Activated CD4-positive, alpha-beta T cell treated with anti-CD3 and anti-CD28 coated beads, Interleukin-2, amount 50 U/mL, for 4 hours (primary cell): Measurements from ENCODE around the gene MYO7B.
"Not testable (repeated sequence)": the region's sequence is repeated elsewhere in the genome, so short reads cannot be mapped to it uniquely, and the experiment has no call there.

ENCODE experiments used
- DNase-seq, 2 experiments: peaks; one replicate each; pipeline ENCODE4 v3.0.0-alpha.2; 2020

MYO7B gene

DNA sequence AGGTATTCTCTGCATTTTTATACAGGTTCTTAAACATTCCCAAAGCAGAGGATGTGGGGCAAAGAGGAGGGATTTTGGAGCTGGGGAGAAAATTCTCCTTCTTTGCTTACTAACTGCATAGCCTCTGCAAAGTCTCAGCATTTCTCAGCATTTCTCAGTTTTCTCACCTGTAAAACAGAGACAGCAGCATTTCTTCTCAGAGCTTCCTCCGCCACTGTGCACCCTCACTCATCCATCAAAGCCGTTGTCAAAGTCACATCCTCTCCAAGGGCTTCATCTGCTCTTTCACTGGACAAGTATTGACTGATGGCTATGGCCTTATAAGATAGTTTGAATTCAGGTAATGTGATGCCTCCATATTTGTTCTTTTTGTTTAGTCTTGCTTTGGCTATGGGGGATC lies 17.4 kb downstream of the MYO7B start:
- no peak for DNase-seq

DNA sequence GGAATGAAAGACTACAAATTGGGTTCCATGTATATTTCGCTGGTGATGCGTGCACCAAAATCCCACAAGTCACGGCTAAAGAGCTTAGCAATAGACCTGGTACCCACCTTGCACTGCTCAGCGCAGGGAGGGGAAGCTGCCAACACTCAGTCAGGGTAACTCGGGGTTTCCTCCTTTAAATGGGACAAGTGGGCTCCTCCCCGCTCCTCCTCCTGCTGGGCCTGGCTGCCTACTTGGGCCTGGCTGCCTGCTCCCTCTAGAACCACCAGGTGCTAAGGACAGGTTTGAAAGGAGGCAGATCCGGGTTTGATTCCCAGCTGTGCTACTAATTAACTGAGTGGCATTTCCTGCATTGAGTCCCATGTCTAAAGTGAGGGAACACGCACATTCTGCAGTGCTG lies 23.4 kb downstream of the MYO7B start:
- no peak for DNase-seq

DNA sequence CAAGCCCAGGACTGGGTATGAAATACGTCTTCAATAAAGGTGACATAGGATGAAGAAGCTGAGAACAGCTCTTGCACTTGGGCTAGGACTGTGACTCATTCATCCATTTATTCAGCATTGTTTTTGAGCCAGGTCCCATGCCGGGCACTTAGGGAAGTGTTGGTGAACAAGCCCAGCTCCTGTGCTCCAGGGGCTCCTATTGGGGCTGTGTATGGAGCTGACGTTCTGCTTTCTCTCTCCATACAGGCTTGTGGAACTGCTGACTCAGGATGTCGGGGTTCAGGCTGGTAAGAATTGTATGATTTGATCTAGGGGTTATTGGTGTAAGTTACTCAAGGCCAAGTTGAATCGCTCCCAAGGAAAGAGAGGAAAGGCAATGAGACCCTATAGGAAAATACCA lies 24.0 kb downstream of the MYO7B start:
- DNase-seq = no peak

DNA sequence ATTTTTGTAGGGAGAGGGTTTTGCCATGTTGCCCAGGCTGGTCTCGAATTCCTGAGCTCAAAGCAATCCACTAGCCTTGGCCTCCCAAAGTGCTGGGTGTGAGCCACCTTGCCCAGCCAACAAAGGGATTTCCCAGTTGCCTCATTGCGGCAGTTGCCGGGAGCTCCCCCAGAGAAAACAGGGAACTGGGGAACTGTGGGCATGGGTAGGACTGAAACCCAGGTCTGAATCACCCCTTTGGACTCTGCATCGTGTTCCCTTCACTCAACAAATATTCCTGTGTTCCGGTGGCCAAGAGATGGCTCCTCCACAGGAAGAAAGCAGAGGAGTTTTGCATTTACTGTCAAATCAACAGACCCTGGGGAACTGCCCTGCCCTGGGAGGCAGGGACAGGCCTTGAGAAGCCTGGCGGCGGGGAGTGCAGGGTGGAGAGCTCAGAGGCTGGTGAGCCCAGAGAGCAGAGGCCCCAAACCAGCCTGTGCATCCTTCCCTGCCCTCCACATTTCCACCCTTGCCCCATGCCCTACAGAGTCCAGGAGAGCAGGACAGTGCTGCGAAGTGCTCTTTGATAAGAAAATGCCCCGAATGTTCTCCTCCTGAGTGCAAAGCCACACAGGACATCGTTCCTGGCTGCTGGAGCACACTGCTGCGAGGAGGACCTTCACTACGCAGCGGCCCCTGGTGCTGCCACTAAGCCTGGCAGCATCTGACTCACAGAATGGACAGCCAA lies 24.9 kb downstream of the MYO7B start:
- no peak for DNase-seq

DNA sequence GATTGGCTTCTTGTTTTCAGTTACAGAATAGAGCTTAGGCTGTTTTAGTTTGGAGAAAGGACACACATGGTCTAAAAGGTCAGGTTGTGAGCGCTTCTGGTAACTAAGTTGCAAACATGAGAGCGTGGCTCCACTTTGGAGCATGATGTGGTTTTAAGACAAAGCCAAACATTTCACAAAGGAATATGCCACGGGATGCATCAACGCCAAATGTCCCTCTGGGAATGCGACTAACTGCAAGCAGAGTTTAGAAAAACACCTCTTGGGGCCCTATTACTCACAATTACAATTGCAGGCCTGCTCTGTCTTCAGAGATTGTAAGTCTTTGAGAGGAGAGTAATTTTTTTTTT lies 25.4 kb downstream of the MYO7B start:
- no peak for DNase-seq

DNA sequence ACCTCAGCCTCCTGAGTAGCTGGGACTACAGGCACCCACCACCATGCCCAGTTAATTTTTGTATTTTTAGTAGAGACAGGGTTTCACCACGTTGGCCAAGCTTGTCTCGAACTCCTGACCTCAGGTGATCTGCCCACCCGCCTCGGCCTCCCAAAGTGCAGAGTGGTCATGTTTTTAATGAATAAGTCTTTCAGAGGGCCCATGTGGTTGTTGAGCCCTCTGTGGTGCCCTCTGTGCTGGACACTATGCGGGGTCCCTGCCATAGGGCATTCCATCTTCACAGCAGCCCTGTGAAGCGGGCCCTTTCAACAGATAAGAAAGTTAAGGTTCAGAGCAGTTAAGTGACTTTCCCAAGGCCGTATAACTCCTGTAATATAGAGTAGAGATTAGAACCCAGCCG lies 25.9 kb downstream of the MYO7B start:
- no peak for DNase-seq

DNA sequence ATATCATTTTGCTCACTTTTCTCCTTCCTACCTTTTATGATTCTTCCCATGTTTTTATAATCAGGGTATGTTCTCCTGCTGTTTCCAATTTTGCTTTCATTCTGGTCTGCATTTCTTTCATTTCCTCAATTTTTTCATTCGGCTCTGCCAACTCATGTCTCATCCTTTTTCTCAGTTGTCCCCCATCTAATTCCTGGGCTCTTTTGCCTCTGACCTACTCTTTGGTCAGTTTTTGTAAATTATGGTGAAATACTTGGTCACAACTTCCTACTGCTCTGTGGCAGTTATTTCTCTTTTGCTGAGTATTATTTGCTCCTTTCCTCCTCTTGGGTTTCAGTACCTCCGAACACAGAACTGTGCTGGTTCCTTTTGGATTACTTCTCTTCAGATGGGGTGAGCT lies 27.5 kb downstream of the MYO7B start:
- DNase-seq = no peak

DNA sequence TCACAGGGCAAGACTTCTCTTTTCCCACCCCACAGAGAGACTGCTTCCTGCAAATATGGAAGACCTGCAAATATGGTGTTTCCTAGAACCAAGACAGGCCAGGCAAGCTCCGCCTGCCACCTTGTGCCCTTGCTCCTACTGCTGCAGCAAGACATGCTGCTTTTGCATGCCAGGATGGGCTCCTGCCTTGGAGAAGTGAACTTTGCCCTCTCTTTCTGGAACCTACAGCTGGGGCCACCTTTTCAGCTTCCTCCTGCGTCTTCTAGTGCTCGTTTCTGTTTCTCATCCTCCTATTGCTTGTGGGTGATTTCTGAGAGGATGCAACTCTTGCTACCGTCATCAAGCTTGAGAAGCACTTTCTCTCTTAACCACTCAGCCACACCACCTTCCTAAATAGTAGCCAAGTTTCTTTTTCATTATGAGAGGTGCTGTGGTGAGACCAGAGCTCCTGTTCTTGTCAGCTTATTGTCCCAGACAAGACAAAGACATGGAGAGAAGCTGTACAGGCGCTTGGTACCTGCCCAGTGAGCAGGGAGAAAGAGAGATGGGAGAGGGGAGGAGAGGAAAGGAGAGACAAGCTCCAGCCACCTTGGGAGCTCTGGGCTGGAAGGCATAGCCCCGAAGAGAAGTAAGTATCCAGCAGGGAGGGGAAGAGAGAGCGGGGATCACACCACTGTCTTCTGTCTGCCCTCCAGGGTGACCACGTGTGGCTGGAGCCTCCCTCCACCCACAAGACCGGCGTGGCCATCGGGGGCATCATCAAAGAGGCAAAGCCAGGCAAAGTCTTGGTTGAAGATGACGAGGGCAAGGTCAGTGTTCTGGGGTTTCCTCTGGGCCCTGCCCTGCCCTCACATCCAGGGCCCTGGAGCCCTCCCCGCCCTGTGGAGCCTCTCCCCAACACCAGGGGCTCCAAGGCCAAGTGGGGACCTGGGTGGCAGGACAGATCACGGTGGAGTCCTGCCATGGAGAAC lies 28.3 kb downstream of the MYO7B start:
- no peak for DNase-seq

DNA sequence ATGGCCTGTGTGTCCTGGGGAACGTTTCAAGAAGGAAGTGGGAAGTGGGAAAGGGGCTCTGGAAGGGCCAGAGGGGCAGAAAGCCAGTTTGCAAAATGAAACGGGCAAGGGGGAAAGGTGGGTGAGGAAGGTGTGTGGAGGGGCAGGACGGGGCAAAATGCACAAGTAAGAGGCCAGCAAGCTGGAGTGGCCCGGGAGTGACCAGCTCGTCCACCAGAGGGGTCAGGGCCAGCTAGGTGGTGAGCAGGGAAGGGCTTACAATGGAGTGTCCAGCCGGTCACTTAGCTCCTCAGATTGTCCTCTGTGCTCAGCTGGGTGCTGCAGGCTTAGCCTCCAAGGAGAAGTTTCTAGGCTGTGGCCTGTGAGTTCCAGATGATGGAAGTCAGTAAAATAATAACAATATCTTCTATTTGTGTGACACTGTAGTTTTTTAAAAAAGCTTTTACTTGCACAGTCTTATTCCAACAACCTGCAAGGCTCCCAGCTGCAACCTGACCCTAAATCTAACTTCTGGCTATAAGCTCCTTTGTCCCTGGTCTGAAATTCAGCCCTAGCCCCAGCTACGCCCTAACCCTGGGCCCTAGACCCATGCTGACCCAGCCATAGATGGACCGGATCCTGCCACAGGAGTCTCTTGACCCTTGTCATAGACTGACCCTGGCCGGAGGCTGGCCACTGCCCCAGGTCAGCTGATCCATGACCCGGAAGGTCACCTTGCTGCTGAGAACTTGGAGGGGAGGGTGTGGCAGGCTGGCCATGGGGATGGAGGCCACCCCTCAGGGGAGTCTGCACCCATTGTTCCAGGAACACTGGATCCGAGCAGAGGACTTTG lies 29.2 kb downstream of the MYO7B start:
- no peak for DNase-seq

DNA sequence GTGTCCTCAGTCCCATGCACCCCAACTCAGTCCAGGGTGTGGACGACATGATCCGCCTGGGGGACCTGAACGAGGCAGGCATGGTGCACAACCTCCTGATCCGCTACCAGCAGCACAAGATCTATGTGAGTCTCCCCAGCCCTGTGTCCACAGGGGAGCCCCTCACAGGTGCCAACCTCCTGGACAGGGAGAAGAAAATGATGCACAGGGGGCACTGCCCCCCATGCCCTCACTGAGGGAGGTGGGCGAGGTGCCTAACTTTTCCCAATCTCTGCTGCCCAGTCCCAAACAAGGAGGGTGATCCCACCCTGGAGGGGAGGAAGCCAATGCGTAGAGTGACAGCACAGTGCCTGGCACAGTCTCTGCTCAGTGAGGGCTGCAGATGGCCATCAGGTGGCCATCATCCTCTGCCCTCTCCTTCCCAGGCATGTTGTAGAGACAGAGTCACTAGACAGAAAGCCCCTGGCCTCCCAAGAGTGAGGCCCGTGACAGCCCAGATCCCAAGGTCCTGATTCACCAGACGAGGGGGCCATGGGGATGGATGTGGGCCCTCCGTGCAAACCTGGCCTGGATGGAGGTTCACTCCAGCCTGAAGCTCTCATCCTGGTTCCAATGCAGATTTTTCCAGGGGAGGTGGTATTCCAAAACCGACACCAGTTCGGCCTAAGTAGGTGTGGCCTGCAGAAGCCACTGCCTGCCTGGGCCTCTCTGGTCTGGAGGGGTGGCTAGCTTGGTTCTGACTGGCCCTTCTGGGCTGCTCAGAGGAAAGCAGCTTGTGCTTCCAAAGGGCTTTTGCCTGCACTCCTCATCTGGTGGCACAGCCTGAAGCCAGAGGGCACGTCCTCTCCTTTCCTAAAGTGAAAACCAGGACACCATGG lies 30.0 kb downstream of the MYO7B start:
- no peak for DNase-seq

DNA sequence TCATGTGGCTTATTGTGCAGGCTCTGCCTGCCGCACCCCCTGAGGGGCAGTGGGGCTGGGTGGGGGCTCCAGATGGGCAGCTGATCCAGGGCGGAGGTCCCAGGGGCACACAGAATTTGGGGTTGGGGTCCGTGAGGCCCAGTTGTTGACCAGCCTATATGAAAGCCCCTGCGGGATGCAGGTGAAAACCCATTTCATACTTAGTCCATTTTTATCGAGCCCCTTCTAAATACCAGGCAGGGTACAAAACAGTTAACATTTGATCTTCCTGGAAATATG lies 30.6 kb downstream of the MYO7B start:
- no peak for DNase-seq

DNA sequence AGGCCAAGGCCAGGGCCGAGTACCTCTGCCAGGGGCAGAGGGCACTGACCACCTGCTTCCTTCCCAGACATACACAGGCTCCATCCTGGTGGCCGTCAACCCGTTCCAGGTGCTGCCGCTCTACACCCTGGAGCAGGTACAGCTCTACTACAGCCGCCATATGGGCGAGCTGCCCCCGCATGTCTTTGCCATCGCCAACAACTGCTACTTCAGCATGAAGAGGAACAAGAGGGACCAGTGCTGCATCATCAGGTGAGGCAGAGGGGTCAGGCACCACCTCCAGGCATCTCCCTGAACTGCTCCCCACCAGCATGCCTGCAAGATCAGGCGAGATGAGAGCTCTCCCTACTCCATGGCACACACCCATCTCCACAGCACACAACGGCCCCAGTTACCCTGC lies 31.1 kb downstream of the MYO7B start:
- DNase-seq = no peak

DNA sequence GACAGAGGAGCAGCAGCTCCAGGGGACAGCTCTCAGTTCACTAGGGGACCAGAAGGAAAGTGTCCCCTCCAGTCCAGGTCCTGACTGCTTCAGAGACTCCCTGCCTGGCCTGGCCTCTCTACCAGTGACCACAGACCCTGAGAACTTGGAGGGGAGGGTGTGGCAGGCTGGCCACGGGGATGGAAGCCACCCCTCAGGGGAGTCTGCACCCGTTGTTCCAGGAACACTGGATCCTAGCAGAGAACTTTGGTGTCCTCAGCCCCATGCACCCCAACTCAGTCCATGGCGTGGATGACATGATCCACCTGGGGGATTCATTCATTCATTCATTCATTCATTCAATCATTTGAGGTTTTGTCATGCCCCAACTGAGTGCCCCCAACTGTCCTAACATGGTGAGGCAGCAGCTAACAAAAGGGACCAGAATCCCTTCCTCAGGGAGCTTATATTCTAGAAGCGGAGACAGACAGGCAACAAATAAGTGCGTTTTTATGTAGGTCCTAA lies 31.9 kb downstream of the MYO7B start:
- no peak for DNase-seq

DNA sequence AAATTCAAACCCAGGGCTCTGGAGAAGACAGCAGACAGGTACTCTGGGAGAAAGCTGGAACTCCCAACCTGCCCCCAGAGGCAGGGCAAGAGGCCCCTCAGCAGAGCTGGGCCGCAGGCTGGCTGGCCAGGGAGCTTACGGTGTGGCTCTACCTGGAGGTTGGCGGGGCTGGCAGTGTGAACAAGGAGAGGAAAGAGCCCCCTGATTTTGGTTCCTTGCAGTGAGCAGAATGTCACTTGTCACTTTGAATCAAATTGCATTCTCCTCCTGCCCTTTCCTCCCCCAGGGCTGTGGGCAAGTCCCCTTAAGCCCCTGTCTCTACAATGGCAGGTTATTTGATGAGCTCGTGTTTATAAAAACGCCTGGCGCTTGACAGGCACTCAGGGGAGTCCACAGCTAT lies 32.6 kb downstream of the MYO7B start:
- no peak for DNase-seq

DNA sequence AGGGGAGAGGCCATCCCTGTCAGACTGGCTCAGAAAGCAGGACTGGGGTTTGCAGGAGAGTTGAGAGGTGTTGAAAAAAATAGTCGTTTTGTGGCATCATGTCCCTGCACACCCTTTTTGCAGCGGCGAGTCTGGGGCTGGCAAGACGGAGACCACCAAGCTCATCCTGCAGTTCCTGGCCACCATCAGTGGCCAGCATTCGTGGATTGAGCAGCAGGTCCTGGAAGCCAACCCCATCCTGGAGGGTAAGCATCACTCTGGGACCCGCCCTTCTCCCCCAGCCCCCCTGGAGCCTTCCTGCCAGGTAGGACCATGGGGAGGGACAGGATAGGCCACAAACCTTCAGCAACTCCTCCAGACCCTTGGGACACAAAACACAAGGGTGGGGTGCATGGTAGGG lies 34.2 kb downstream of the MYO7B start:
- no peak for DNase-seq

DNA sequence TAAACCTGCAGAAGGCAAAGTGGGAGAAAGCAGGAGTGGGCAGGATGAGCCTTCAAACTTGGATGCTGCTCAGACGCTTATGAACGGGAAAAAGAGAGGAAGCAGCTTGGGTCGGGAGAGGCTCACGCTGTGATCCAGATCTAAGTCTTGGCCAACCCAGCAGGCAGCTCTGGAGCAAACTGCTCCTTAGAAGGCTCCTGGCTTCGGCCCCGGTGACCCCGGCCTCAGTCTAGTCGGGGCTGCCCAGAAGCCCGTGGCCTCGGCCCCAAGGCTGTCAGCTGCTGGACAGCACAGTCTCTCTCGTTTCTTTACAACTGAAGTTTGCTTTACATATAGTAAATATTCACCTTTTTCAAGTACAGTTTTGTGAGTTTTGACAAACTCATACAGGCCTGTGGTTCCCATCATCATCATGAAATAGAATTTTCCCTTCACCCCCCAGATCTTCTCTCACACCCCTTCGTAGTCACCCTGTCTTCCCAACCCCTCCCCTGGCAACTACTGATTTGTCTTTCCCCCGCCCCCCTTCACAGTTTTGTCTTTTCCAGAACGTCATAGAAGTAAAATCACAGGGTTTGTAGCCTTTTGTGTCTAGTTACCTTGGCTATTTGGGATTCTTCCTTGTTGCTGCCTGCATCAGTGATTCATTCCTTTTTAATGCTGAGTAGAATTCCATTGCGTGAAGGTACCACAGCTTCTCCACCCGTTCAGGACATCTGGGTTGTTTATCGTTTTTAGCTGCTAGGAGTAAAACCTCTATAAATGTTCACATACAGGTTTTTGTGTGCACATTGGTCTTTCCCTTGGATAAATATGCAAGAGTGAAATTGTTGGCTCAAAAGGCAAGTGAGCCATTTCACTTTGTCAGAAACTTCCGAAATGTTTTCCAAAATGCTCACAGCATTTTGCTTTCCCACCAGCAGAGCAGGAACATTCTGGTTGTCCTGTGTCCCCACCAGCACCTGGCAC lies 35.1 kb downstream of the MYO7B start:
- DNase-seq = no peak

DNA sequence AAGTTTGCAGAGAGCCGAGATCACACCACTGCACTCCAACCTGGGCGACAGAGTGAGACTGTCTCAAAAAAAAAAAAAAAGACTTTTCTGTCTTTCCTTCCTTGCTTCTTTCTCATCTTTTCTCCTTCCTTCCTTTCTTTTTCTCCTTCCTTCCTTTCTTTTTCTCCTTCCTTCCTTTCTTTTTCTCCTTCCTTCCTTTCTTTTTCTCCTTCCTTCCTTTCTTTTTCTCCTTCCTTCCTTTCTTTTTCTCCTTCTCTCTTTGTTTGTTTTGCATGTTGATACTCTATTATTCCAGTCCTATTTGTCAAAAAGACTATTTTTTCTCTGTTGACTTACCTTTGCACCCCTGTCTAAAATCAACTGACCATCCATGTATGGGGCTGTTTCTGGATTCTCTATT lies 36.9 kb downstream of the MYO7B start:
- not testable (repeated sequence) for DNase-seq

DNA sequence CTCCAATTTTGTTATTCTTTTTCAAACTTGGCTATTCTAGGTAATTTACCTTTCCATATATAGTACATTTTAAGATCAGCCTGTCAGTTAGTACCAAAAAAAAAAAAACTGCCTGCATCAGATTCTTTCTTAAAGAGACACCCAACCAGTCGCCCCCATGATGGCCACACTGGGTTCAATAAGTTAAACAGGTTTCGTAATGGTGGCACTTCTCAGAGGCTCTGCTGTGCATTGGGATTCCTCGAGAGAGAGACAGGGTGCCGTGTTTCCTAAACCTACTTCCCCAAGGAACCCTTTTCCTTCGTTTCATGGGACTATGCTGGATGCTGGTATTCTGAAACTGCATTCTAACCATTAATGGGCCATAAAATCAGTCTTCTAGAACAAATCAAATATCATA lies 37.4 kb downstream of the MYO7B start:
- DNase-seq = no peak

DNA sequence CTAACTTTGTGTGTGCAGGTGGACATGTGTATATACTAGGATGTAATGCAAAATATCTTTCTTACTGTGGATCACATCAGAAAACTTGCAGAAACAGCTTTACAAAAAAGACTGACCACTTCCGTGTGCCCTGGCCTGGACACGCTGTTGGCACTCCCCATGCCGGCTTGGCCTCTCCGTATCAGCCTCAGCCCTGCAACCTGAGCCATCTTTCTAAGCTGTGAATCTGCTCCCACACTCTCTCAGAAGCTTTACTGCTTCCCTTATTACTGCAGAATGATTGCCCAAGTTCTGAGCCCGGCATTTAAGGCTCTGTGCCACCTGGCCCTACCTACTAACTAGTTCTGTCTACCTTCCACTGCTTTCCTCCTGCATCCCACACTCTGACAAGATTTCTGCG lies 37.8 kb downstream of the MYO7B start:
- no peak for DNase-seq

DNA sequence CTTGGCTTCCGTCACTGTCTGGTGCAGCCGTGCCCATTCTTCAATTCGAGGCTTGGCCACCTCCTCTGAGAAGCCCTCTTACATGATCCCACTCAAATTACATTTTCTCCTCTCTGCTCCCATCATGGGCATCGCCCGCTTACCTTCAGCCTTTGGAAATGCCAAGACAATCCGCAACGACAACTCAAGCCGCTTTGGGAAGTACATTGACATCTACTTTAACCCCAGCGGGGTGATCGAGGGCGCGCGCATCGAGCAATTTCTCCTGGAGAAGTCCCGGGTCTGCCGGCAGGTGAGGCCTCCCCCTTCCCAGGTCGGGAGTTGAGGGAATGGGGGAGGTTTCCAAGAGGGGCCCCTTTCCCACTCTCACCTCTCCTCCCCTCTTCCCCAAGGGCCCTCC lies 38.3 kb downstream of the MYO7B start:
- no peak for DNase-seq

DNA sequence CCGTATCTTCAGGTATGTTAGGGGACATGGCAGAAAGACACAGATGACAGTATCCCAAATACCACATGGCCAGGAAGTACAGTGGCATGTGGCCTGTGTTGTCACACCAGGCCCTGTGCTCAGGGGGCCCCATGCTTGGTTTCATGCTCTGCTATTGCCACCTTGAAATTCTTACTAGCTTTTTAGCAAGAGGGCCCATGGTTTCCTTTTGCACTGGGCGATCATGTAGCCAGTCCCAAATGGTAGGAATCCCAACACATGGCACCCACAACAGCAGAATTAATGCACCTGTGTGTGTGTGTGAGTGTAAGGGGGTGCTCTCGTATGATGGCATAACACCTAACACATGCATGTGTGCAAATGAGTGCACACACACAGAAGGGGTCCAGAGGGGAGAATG lies 39.2 kb downstream of the MYO7B start:
- no peak for DNase-seq
